ENCODE measurements around the gene TCIRG1.

The TCIRG1 gene

DNA sequence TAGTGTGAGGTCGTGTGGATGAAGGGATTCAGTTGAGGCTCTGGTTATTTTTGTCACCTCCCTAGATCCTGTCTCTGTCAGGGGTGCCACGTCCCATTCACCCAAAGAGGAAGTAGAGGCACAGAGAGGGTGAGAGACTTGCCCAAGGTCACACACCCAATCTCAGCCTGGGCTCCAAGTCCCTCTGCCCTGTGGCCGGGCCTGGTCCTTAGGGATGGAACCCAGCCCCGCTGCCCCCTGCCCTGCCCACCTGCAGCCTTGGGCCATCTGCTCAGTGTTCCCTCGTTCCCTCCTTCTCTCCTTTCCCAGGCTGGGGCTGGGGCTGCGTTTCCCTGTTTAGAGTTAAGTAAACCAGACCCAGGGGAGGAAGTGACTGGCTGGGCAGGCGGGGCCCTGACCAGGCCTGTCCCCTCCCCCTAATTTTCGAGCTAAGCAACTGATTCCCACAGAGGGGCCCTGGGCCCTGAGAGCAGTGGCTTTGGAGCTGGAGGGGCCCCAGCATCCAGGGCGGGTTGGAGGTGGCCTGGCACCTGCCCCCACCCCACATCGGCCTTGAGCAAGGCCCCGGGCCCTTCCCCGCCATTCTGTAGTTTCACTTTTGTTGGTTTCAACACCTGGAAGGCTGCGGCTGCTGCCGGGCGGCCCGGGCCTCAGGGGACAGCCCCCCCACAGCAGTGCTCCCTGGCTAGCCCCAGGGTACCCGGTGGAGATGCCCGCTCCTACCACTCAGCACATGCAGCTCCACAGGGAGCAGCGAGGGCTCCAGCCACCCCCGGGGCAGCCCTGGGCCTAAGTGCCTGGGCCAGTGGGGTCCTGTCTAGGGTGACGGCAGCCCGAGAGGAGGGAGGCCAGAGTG, 1.5 kb downstream of the TCIRG1 start:
- no peak for DNase-seq

DNA sequence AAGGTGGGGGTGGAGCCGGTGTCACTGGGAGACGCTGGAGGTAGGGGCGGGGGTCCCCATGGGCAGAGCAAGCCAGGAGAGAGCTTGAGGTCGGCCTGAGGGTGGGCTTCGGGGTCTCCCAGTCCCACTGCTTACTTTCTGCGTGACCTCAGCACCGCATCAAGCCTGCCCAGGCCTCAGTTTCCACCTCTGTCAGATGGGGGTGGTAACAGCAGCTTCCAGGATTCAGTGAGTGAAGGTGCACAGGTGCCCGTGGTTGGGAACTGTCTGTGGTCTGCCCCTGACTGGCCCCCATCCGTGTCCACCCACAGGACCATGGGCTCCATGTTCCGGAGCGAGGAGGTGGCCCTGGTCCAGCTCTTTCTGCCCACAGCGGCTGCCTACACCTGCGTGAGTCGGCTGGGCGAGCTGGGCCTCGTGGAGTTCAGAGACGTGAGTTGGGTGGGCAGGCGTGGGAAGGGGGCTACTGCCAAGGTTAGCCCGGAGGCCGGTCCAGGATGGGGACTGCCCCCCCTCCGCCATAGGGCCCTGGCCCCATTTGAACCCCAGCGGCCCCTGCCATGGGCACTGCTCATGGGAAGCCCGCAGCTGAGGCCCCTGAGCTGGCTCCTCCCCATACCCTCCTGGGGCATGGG, 2.2 kb downstream of the TCIRG1 start:
- no peak for DNase-seq

DNA sequence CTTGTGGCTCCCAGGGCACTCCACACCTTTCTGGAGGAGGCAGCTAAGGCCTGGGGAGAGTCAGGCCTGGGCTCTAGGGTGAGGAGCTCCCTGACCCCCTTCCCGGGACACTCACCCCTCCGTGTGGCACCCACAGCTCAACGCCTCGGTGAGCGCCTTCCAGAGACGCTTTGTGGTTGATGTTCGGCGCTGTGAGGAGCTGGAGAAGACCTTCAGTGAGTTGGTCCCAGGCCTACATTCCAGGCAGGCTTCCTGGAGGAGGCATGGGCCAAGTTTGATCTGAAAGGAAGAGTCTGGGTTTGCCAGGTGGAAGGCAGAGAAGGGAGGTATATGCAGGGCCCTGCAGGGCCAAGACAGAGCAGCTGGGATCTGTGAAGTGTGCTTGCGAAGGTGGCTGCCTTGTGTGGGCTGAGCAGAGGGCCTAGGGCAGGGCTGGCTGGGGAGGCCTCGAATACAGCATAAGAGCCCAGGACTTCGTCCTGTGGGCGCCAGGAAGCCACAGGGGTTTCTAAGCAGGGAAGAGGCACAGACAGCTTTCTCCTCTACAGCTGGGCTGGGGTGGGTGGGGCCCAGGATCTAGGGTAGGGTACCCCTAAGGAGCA, 2.9 kb downstream of the TCIRG1 start:
- DNase-seq: no peak

DNA sequence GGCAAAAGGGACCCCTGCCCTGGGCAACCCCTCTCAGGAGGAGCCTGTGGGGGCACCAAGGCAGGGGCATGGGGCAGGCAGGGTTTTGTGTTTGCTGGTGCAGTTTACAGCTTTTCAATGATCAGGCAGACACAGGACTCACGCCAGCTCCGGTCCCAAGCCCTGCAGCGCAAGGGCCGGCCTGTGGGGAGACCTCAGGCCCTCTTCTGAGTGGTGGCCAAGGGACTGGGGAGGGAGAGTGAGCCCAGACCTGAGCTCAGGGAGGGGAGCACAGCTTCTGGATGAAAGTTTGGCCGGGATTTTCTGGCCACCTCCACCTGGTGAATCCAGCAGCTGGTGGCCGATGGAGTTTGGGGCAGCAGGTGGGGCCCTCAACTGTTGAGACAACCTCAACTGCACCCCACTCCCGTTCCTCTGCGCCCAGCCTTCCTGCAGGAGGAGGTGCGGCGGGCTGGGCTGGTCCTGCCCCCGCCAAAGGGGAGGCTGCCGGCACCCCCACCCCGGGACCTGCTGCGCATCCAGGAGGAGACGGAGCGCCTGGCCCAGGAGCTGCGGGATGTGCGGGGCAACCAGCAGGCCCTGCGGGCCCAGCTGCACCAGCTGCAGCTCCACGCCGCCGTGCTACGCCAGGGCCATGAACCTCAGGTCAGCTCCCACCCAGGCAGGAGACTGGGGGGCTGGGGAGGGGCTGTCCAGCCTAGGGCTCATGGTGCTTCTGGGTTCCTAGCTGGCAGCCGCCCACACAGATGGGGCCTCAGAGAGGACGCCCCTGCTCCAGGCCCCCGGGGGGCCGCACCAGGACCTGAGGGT, 3.6 kb downstream of the TCIRG1 start:
- DNase-seq: no peak

DNA sequence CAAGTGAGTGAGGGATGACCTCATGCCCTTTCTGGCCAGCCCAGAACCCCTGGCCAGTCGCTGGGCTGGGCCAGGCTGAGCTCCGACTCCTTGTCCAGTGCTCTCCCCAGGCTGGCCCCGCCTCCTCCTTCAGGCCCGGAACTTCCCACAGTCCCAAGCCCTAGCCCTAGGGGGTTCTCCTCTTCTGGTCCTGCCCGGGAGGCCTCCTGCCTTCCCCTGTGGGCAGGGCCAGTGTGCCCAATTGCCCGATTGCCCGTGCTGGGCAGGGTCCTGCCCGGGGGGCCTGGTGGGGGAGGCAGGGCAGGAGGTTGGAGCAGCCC, 4.2 kb downstream of the TCIRG1 start:
- DNase-seq: no peak

DNA sequence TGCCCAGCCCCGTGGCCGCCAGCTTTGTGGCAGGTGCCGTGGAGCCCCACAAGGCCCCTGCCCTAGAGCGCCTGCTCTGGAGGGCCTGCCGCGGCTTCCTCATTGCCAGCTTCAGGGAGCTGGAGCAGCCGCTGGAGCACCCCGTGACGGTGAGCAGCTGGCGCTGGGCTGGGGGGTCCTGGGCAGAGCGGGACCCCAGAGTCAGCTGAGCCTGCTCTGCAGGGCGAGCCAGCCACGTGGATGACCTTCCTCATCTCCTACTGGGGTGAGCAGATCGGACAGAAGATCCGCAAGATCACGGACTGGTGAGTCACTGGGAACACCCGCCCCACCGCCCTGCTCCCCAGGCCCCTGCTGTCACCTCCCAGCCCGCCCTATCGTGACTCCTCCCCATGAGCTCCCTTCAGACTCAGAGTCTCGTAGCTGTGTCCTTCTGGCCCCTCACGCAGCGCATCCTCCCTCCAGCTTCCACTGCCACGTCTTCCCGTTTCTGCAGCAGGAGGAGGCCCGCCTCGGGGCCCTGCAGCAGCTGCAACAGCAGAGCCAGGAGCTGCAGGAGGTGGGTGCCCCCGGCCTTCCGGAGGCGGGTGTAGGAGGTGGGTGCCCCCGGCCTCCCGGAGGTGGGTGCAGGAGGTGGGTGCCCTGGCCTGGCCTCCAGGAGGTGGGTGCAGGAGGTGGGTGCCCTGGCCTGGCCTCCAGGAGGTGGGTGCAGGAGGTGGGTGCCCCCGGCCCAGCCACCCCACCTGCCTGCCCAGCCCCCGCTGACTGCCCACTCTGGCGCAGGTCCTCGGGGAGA, 4.7 kb downstream of the TCIRG1 start:
- no peak for DNase-seq

DNA sequence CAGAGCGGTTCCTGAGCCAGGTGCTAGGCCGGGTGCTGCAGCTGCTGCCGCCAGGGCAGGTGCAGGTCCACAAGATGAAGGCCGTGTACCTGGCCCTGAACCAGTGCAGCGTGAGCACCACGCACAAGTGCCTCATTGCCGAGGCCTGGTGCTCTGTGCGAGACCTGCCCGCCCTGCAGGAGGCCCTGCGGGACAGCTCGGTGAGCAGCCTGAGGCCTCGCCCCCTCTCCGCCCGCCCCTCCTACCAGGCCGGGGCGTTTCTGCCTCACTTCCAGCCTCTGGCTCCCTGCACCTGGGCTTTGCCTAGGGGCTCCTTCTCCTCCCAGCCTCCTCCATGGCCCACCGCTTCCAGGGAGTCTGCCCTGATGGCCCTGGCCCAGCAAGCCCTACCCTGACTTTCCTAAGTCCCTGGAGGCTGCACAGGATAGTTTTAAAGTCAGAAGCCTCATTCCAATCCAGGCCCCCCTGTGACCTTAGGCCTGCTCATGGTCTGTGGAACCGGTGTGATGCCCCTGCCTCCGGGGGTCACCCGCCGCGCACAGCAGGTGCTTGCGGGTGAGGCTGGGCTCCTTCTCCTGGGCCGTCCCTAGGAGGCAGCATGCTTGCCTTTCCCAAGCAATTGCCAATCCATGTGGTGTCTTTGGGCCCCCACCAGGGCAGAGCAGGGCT, 5.5 kb downstream of the TCIRG1 start:
- DNase-seq: no peak

DNA sequence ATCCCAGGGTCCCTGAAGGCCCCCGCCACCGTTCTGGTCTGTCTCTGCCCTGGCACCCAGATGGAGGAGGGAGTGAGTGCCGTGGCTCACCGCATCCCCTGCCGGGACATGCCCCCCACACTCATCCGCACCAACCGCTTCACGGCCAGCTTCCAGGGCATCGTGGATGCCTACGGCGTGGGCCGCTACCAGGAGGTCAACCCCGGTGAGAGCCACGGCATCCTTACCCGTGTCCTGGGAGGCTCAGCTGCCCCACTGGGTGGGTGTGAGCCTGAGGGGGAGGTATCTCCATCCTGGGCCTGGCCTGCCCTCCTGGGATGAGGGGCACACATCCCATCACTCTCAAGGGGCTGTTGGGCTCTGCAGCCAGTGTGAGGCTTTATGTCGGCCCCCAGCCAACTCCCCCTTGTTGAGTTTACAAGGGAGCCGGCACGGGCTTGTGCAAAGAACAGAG, 6.1 kb downstream of the TCIRG1 start:
- DNase-seq: no peak

DNA sequence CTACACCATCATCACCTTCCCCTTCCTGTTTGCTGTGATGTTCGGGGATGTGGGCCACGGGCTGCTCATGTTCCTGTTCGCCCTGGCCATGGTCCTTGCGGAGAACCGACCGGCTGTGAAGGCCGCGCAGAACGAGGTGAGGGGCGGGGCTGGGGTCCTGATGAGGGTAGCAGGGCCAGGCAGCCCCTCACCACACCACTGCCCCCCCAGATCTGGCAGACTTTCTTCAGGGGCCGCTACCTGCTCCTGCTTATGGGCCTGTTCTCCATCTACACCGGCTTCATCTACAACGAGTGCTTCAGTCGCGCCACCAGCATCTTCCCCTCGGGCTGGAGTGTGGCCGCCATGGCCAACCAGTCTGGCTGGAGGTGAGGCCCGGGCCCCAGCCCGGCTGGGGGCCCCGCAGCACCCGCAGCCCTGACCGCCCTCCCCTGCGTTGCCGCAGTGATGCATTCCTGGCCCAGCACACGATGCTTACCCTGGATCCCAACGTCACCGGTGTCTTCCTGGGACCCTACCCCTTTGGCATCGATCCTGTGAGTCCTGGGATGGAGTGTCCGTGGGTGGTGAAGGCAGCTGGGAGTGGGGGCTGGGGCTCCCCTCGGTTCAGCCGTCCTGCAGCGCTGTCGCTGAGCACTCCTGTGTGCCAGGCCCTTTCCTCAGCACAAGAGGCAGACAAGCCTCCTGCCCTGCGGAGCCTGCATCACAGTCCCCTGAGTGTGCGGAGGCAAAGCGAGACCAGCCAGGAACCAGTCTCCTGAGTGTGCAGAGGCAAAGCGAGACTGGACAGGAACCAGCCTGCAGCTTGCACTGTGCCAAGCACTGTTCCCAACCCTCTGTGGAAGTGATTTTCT, 8.8 kb downstream of the TCIRG1 start:
- DNase-seq: no peak

DNA sequence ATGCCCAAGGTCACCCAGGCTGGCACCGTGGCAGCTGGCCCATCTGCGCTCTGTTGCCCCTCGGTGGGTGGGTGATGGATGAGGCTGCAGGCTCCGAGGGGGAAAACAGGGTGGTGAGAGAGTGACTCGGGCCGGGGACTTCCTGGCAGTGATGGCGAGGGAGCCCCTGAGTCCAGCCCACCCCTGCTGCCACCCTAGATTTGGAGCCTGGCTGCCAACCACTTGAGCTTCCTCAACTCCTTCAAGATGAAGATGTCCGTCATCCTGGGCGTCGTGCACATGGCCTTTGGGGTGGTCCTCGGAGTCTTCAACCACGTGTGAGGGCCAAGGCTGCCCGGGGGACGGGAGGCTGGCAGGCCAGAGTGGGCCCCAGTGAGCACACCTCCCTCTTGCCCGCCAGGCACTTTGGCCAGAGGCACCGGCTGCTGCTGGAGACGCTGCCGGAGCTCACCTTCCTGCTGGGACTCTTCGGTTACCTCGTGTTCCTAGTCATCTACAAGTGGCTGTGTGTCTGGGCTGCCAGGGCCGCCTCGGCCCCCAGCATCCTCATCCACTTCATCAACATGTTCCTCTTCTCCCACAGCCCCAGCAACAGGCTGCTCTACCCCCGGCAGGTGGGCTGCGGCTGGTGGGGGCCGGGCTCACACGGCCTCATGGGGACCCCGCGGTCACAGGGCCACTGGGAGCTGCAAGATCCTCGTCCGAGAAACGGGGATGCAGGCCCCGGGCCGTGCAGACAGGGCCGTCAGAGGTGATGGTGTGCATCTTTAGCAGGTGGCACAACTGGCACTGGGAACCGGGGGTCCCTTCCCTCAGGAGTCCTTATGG, 10.1 kb downstream of the TCIRG1 start:
- no peak for DNase-seq

DNA sequence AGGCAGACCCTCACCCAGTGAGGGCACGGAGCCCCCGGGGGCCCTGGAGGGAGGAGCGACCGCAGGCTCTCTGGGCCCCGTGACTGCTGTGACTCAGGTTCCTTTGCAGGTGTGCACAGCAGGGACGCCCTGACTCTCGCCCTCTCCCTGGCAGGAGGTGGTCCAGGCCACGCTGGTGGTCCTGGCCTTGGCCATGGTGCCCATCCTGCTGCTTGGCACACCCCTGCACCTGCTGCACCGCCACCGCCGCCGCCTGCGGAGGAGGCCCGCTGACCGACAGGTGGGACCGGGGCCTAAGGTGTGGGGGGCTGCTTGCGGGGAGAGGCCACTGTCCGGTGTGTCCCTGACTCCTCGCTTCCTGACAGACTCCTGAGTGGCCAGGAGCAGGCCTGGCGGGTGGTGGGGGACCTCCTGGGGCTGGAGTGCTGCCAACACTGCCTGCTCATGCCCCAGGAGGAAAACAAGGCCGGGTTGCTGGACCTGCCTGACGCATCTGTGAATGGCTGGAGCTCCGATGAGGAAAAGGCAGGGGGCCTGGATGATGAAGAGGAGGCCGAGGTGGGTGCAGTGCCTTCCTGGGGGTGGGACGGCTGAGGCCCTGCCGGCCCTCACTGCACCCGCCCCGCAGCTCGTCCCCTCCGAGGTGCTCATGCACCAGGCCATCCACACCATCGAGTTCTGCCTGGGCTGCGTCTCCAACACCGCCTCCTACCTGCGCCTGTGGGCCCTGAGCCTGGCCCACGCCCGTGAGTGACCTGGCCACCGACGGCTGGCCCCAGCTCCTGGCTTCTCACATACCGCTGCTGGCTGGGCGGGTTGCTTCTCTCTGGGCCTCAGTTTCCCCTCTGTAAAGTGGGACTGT, 10.9 kb downstream of the TCIRG1 start:
- no peak for DNase-seq

DNA sequence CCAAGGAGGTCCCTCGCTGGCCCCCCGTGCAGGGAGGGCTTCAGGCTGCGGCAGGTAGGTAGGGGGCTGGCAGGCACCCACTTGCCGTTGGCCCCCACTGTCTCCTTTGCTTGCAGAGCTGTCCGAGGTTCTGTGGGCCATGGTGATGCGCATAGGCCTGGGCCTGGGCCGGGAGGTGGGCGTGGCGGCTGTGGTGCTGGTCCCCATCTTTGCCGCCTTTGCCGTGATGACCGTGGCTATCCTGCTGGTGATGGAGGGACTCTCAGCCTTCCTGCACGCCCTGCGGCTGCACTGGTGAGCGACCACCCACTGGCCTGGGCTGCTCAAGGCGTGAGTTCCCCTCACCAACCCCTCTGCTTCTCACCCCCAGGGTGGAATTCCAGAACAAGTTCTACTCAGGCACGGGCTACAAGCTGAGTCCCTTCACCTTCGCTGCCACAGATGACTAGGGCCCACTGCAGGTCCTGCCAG, 11.6 kb downstream of the TCIRG1 start:
- DNase-seq: no peak

DNA sequence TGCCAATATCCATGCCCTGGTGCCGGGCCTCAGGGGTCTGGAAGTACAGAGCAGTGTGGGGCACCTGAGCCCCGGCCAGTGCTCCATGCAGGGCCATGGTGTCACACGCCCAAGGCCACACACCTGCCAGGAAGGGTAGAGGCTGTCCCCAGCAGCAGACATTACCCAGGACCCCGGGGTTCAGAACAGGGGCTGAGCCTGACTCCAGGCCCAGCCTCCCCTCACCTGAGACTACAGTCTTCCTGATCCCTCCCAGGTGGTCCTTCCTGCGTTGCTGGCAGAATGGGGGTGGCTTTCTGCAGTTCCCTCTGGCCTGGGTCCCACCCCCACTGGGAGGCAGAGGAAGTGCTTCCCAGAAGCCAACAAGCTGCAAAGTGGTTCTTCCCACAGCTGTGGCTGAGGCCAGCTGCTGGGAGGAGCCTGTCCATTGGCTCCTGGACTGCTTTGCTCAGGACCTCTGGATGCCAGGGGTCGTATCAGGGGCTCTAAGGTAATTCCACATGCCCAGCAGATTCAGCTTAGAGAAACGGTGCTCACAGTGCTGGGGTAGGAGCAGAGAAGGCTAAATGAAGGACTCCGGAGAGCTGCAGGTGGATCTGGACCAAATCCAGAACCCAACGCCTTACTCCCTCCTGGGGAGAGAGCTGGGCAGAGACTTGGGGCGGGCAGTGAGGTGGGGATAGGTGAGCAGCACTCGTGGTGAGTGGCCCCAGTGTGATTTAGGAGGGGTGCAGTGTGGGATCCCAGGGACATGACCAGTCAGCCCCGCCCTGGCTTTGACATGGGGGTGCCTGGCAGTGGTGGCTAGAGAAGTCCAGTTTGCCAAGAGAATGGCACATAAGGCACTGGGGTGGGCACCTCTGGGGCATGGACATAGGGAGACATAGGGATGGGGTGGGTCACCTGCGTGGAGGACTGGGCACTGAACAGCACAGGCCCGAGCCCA, 12.6 kb downstream of the TCIRG1 start:
- DNase-seq: no peak

DNA sequence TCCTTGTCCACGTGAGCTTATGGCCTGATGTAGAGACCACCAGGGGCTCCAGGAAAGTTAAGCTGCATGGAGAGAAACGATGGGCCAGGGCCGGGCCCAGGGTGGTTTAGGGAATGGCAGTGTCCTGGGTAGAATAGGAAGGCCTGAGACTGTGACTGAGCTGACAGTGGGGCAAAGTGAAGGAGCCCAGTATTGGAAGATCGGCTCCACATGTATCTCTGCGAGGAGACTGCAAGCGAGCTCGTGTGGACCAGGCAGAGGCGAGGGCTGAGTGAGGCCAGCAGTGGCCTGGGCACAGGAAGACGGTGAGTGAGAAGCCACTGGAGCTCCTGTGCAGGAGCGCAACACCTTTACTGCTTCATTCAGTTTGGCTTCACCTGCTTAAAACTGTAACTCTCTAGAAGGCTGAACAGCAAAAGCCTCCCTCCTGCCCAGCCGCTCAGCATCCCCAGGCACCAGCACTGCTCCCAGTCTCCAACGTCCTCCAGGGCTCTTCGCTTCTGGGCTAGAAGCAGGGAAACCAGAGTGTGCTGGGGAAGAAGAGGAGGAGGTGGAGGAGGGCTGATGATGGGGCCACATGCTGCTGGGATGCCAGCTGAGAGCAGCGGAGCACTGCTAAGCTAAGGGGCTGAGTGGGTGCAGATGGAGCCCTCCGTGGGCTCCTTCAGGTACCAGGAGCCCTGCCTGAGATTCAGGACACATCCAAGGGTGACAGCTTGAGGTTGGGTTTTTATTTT, 13.5 kb downstream of the TCIRG1 start:
- DNase-seq: no peak

DNA sequence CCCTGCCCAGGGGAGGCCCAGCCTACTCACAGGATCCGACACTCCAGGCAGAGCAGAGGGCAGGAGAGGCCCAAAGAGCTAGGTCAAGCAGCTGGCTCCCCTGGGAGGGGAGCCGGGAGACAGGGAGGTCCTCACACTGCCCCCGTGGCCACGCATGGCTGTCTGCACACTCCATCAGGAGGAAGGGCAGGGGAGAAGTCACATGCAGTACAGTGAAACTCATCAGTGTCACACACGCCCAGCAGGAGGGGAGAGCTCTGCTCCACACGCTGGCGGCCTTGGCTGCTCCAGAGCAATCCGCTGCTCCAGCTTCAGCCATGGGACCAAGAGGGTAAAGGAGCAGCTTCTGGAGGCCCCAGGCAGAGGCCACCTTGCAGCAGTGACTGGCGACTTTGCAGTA, 14.3 kb downstream of the TCIRG1 start:
- DNase-seq: no peak

DNA sequence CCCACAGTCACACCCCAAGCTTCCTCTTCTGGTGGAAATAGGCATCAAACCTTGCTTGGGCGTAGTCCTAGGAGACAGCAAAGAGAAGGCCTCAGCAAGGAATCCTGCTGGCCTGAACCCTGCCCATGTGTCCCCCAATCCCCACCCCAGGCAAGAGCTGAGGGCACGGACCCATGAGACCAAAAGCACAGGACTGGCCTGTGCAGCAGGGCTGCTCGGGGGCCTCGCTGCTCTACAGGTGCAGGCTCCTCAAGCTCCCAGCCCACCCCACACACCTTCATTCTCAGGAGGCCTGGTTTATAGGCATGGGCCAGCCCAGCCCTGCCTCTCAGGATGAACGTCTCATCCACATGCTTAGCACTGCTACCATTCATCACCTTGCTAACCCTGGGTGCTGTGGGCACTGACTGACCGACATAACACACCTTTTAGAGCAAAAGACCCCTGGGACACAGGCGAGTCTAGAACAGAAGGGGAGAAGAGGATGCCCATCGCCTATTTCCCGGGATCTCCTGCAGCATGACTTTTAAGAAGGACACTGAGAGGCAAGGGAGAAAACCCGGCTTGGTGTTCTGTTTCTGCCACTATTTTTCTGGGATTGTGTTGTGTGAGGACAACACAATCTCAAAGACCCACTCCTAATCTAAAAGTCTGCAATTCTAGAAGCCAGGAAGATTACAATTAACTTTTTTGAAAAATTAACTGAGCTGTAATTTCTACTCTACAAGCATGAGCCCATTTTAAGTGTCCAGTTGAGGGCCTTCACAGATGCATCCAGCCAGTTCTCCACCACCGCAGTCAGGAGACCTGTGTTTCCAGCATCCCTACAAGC, 15.4 kb downstream of the TCIRG1 start:
- DNase-seq: no peak

Data from NCI-H187 (cell line).